GM19238 (cell line): ENCODE measurements around the gene TBXAS1.

ENCODE experiments used
- DNase-seq: peaks from one replicate; pipeline ENCODE4 v3.0.0; 2011; ENCODE audit warnings: low spot score; ENCODE audit not compliant: insufficient read length

Gene TBXAS1

GRCh38 chr7:139942636-139943035 lies 113.6 kb downstream of the TBXAS1 start:
- DNase-seq = no peak

GRCh38 chr7:139943401-139943800 lies 114.3 kb downstream of the TBXAS1 start:
- no peak for DNase-seq

GRCh38 chr7:139944248-139944647 lies 115.2 kb downstream of the TBXAS1 start:
- DNase-seq = no peak

- DNase-seq = no peak
Observed at GRCh38 chr7:139946533-139946932, 117.5 kb downstream of the TBXAS1 start.

- no peak for DNase-seq
Observed at GRCh38 chr7:139947021-139947420, 118.0 kb downstream of the TBXAS1 start.

- no peak for DNase-seq
Observed at GRCh38 chr7:139948167-139948566, 119.1 kb downstream of the TBXAS1 start.

- DNase-seq = no peak
Observed at GRCh38 chr7:139948587-139949335, 119.7 kb downstream of the TBXAS1 start.

- no peak for DNase-seq
Observed at GRCh38 chr7:139949629-139950028, 120.6 kb downstream of the TBXAS1 start.

GRCh38 chr7:139950881-139951525 lies 121.9 kb downstream of the TBXAS1 start:
- DNase-seq = no peak

- DNase-seq = no peak
Observed at GRCh38 chr7:139953229-139953628, 124.2 kb downstream of the TBXAS1 start.

GRCh38 chr7:139955109-139955820 lies 126.2 kb downstream of the TBXAS1 start:
- DNase-seq = no peak

- no peak for DNase-seq
Observed at GRCh38 chr7:139958599-139959284, 129.7 kb downstream of the TBXAS1 start.

GRCh38 chr7:139959285-139959628 lies 130.2 kb downstream of the TBXAS1 start:
- no peak for DNase-seq

GRCh38 chr7:139959718-139960117 lies 130.7 kb downstream of the TBXAS1 start:
- no peak for DNase-seq

- DNase-seq = no peak
Observed at GRCh38 chr7:139960157-139960556, 131.1 kb downstream of the TBXAS1 start.

GRCh38 chr7:139965942-139966628 lies 137.0 kb downstream of the TBXAS1 start:
- no peak for DNase-seq

GRCh38 chr7:139966949-139967348 lies 137.9 kb downstream of the TBXAS1 start:
- DNase-seq = no peak

GRCh38 chr7:139968931-139969330 lies 139.9 kb downstream of the TBXAS1 start:
- no peak for DNase-seq

GRCh38 chr7:139972029-139972428 lies 143.0 kb downstream of the TBXAS1 start:
- no peak for DNase-seq

GRCh38 chr7:139973101-139974050 lies 144.3 kb downstream of the TBXAS1 start:
- DNase-seq = no peak
